Parathyroid adenoma (tissue), 2 donors: ENCODE results near the gene RPS6KA1.

Experiments
- H2AFZ ChIP-seq: fragments of 300-600 bp; sonication (generic); one replicate; pipeline ENCODE4 v1.7.0; 2017; ENCODE audit warnings: antibody characterized with exemption, mild to moderate bottlenecking
- H3K27ac ChIP-seq: fragments of 300-600 bp; sonication (generic); one replicate; pipeline ENCODE4 v1.7.0; 2017
- H3K27me3 ChIP-seq: fragments of 300-600 bp; sonication (generic); one replicate; pipeline ENCODE4 v1.7.0; 2017; ENCODE audit warnings: low read length; ENCODE audit not compliant: control insufficient read depth, insufficient read depth
- H3K36me3 ChIP-seq: fragments of 300-600 bp; sonication (generic); one replicate; pipeline ENCODE4 v1.7.0; 2017; ENCODE audit warnings: low read length; ENCODE audit not compliant: control insufficient read depth, insufficient read depth
- H3K4me1 ChIP-seq: fragments of 300-600 bp; sonication (generic); one replicate; pipeline ENCODE4 v1.7.0; 2017; ENCODE audit warnings: control low read depth
- H3K4me2 ChIP-seq: fragments of 300-600 bp; sonication (generic); one replicate; pipeline ENCODE4 v1.7.0; 2017; ENCODE audit warnings: low read length
- H3K4me3 ChIP-seq: fragments of 300-600 bp; sonication (generic); one replicate; pipeline ENCODE4 v1.7.0; 2017; ENCODE audit warnings: low read depth, low read length
- H3K79me2 ChIP-seq: fragments of 300-600 bp; sonication (generic); one replicate; pipeline ENCODE4 v1.7.0; 2017; ENCODE audit warnings: control low read depth
- H3K9ac ChIP-seq: fragments of 300-600 bp; sonication (generic); one replicate; pipeline ENCODE4 v1.7.0; 2017; ENCODE audit warnings: mild to moderate bottlenecking
- H3K9me3 ChIP-seq: fragments of 300-600 bp; sonication (generic); one replicate; pipeline ENCODE4 v1.7.0; 2017; ENCODE audit warnings: low read length; ENCODE audit not compliant: control insufficient read depth
- CTCF ChIP-seq: fragments of 300-600 bp; sonication (generic); IDR thresholded peaks from one replicate; pipeline ENCODE4 v1.7.0; 2017; ENCODE audit warnings: antibody characterized with exemption, mild to moderate bottlenecking
- donor health status: primary hyperparathyroidism.

The RPS6KA1 gene

GRCh38 chr1:26579681-26580111 is 50.1 kb downstream of the RPS6KA1 start:
- Histone ChIP-seq H3K79me2 (no peaks in the 10 kb centered on the region), H3K4me1 (no peaks in the 10 kb centered on the region), H3K4me3 (no peak overlapping the region), H3K4me2 (no peak overlapping the region), H3K36me3 (no peaks in the 10 kb centered on the region), H3K9ac (no peak overlapping the region), H2AFZ (no peak overlapping the region), H3K9me3 (no peaks in the 10 kb centered on the region), H3K27me3 (no peaks in the 10 kb centered on the region), H3K27ac (no peak overlapping the region)
- no peak for TF ChIP-seq CTCF

DNA sequence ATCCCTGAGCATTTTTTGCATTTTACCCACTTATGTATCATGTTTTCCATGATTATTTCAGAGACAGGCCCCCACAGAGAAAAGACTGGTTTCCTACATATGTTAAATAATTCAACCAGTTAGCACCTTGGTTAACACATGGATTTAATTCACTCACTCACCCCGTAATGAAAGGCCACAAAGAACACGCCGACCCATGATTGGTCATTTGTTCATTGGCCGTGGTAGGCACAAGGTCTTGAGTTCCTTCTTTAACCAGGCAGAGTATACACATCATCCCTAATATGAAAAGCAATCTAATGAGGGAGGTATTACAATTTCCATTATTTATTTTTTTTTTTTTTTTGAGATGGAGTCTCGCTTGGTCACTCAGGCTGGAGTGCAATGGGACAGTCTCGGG is 50.6 kb downstream of the RPS6KA1 start:
- Histone ChIP-seq H3K9me3 (no peaks in the 10 kb centered on the region), H2AFZ (no peak overlapping the region), H3K79me2 (no peaks in the 10 kb centered on the region), H3K27ac (no peak overlapping the region), H3K9ac (no peak overlapping the region), H3K27me3 (no peaks in the 10 kb centered on the region), H3K4me2 (no peak overlapping the region), H3K4me1 (no peaks in the 10 kb centered on the region), H3K36me3 (no peaks in the 10 kb centered on the region), H3K4me3 (no peak overlapping the region)
- TF ChIP-seq CTCF, result no peak

GRCh38 chr1:26581287-26581651 is 51.7 kb downstream of the RPS6KA1 start:
- H3K4me1 ChIP-seq, result no peaks in the 10 kb centered on the region
- H3K27ac ChIP-seq, result no peak overlapping the region
- no peaks in the 10 kb centered on the region for H3K9me3 ChIP-seq
- H3K4me3 ChIP-seq, result no peak overlapping the region
- H3K27me3 ChIP-seq, result no peaks in the 10 kb centered on the region
- no peaks in the 10 kb centered on the region for H3K79me2 ChIP-seq
- no peak for TF ChIP-seq CTCF
- no peak overlapping the region for H3K9ac ChIP-seq
- H2AFZ ChIP-seq, result no peak overlapping the region
- no peak overlapping the region for H3K4me2 ChIP-seq
- H3K36me3 ChIP-seq, result no peaks in the 10 kb centered on the region

- Histone ChIP-seq H3K9ac (no peak overlapping the region), H3K27ac (no peak overlapping the region), H3K36me3 (no peaks in the 10 kb centered on the region), H3K79me2 (no peaks in the 10 kb centered on the region), H3K27me3 (no peaks in the 10 kb centered on the region), H3K4me2 (no peak overlapping the region), H2AFZ (no peak overlapping the region), H3K4me1 (no peaks in the 10 kb centered on the region), H3K9me3 (no peaks in the 10 kb centered on the region), H3K4me3 (no peak overlapping the region)
- TF ChIP-seq CTCF, result no peak
Observed at GRCh38 chr1:26582053-26582835, 52.7 kb downstream of the RPS6KA1 start.
